PC-9 (cell line): ENCODE results near the gene SLC27A1. TPM values are rescaled to one million over a fixed set of nuclear protein-coding genes. Genes with fewer than 3 reads are reported as not detected.

Source experiments
- BruUV-seq: library from RNA; stranded (reverse); fragments of 400-500 nt; replicated peaks from 2 replicates; lab custom pipeline; 2021; lab: Mats Ljungman, UMichigan
- CTCF ChIA-PET: fragments of 300-600 bp; sonication (Branson Sonifier 250); formaldehyde crosslinking; loops from one replicate; lab custom pipeline; 2022; ENCODE audit warnings: antibody characterized with exemption; lab: Charles Lee
- POLR2A ChIA-PET: fragments of 300-600 bp; sonication (Branson Sonifier 250); formaldehyde crosslinking; loops from one replicate; lab custom pipeline; 2022; ENCODE audit warnings: antibody characterized with exemption; ENCODE audit not compliant: unreplicated experiment; lab: Charles Lee
- DNase-seq, 2 experiments: peaks; one replicate each; pipeline versions ENCODE4 v3.0.0 to v3.0.0-alpha.2; 2015 to 2022; ENCODE audit warnings: mixed read lengths in 1 of 2
- H2AFZ ChIP-seq: fragments of 200-600 bp; sonication (generic); 2 replicates; pipeline ENCODE4 v1.8.1; 2017; ENCODE audit warnings: antibody characterized with exemption
- H3F3A ChIP-seq: fragments of 200-600 bp; sonication (generic); 2 replicates; pipeline ENCODE4 v1.8.1; 2017; ENCODE audit warnings: antibody characterized with exemption, mild to moderate bottlenecking, low read depth; ENCODE audit not compliant: insufficient read depth
- H3K27ac ChIP-seq: fragments of 200-600 bp; sonication (generic); 2 replicates; pipeline ENCODE4 v1.6.1; 2016; ENCODE audit warnings: mixed run types
- H3K27me3 ChIP-seq: fragments of 200-600 bp; sonication (generic); 2 replicates; pipeline ENCODE4 v1.6.1; 2016; ENCODE audit warnings: low read depth, mixed run types; ENCODE audit not compliant: insufficient read depth
- H3K36me3 ChIP-seq: fragments of 200-600 bp; sonication (generic); 2 replicates; pipeline ENCODE4 v1.6.1; 2016; ENCODE audit warnings: low read depth, mixed run types
- H3K4me1 ChIP-seq: fragments of 200-600 bp; sonication (generic); replicated peaks from 2 replicates; pipeline ENCODE4 v1.6.1; 2016; ENCODE audit warnings: mixed run types; ENCODE audit not compliant: insufficient read depth
- H3K4me2 ChIP-seq: fragments of 200-600 bp; sonication (generic); 2 replicates; pipeline ENCODE4 v1.6.1; 2017; ENCODE audit warnings: mixed run types
- H3K4me3 ChIP-seq: fragments of 200-600 bp; sonication (generic); 2 replicates; pipeline ENCODE4 v1.6.1; 2016; ENCODE audit warnings: mixed run types
- H3K79me2 ChIP-seq: fragments of 200-600 bp; sonication (generic); 2 replicates; pipeline ENCODE4 v1.6.1; 2017; ENCODE audit warnings: low read depth, mixed run types
- H3K9me2 ChIP-seq: fragments of 200-600 bp; sonication (generic); 2 replicates; pipeline ENCODE4 v1.8.1; 2017; ENCODE audit warnings: mild to moderate bottlenecking; ENCODE audit not compliant: insufficient read depth
- H3K9me3 ChIP-seq: fragments of 200-600 bp; sonication (generic); 2 replicates; pipeline ENCODE4 v1.8.1; 2016; ENCODE audit warnings: low read depth; ENCODE audit not compliant: insufficient read depth
- H4K20me1 ChIP-seq: fragments of 200-600 bp; sonication (generic); 2 replicates; pipeline ENCODE4 v1.8.1; 2017; ENCODE audit not compliant: insufficient read depth
- CTCF ChIP-seq: fragments of 200-600 bp; sonication (generic); conservative IDR thresholded peaks from 2 replicates; pipeline ENCODE4 v1.6.1; 2017; ENCODE audit warnings: mixed run types, antibody characterized with exemption, mild to moderate bottlenecking, moderate library complexity
- EZH2 ChIP-seq: fragments of 200-600 bp; sonication (generic); IDR thresholded peaks from 2 replicates; pipeline ENCODE4 v1.8.0; 2017; ENCODE audit warnings: antibody characterized with exemption, low read depth
- intact Hi-C: fragments of 100-400 bp; cut with micrococcal nuclease; formaldehyde crosslinking; loops from one replicate; pipeline ENCODE4 v1.10.0; 2022; ENCODE audit not compliant: unreplicated experiment
- total RNA-seq: library from RNA; stranded (reverse); gene quantifications from 2 replicates; pipeline ENCODE4 v1.2.3, GENCODE V29; 2021

The SLC27A1 gene
- total RNA-seq, 1 experiment from 2014 or later, result 30.8 TPM

DNA sequence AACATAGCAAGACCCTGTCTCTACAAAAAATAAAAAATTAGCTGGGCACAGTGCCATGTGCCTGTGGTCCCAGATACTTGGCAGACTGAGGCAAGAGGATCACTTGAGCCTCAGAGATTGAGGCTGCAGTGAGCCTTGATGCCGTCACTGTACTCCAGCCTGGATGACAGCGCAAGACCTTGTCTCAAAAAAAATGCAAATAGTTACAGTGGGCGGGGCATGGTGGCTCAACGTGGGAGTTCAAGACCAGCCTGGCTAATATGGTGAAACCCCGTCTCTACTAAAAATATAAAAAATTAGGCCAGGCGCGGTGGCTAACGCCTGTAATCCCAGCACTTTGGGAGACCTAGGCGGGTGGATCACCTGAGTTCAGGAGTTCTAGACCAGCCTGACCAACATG, 49.6 kb downstream of the SLC27A1 start:
- H3K36me3 ChIP-seq, result peaks cover 24% of the 10 kb centered on the region
- H3K27ac ChIP-seq, result no peak overlapping the region
- no peak overlapping the region for H3K4me2 ChIP-seq
- no peaks in the 10 kb centered on the region for H3K4me1 ChIP-seq
- no peaks in the 10 kb centered on the region for H3K9me2 ChIP-seq
- intact Hi-C loops, result no loop called here
- H3F3A ChIP-seq, result peaks cover 38% of the 10 kb centered on the region
- ChIA-PET POLR2A (interaction anchor here (0.6 kb wide), 1 partner anchor 48 kb away, joined by 3 read pairs; no protein-coding TSS in a partner anchor), CTCF (no interaction called here)
- no TSS peak for BruUV-seq
- peaks cover 12% of the 10 kb centered on the region for H3K79me2 ChIP-seq
- TF ChIP-seq CTCF (no peak), EZH2 (no peak)
- no peak overlapping the region for H2AFZ ChIP-seq
- H3K9me3 ChIP-seq, result peaks cover 7% of the 10 kb centered on the region; the same call in 1 of the 2 replicates
- H3K27me3 ChIP-seq, result no peaks in the 10 kb centered on the region
- no peaks in the 10 kb centered on the region; the same call in none of the 2 replicates for H4K20me1 ChIP-seq
- no peak overlapping the region for H3K4me3 ChIP-seq
- no peak for DNase-seq

DNA sequence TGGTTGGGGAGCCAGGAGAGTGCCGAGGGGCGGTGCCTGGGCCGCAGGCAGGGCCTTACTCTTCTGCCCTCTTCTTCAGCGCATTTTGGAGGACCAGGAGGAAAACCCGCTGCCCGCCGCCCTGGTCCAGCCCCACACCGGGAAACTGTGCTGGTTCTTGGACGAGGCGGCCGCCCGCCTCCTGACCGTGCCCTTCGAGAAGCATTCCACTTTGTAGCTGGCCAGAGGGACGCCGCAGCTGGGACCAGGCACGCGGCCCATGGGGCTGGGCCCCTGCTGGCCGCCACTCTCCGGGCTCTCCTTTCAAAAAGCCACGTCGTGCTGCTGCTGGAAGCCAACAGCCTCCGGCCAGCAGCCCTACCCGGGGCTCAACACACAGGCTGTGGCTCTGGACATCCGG, 50.5 kb downstream of the SLC27A1 start:
- Histone ChIP-seq H3F3A (peaks cover 38% of the 10 kb centered on the region), H3K79me2 (0 out of 2 replicates have a peak, but pooled peaks cover 3% of the 10 kb centered on the region), H3K4me1 (no peaks in the 10 kb centered on the region), H4K20me1 (no peaks in the 10 kb centered on the region; the same call in none of the 2 replicates), H2AFZ (no peak overlapping the region), H3K9me2 (no peaks in the 10 kb centered on the region), H3K27me3 (no peaks in the 10 kb centered on the region), H3K4me2 (no peak overlapping the region), H3K27ac (no peak overlapping the region), H3K36me3 (peaks cover 23% of the 10 kb centered on the region), H3K9me3 (peaks cover 7% of the 10 kb centered on the region; the same call in 1 of the 2 replicates), H3K4me3 (no peak overlapping the region)
- no peak for DNase-seq
- intact Hi-C loops, result no loop called here
- ChIA-PET POLR2A (no interaction called here), CTCF (no interaction called here)
- no TSS peak for BruUV-seq
- TF ChIP-seq CTCF (no peak), EZH2 (no peak)

DNA sequence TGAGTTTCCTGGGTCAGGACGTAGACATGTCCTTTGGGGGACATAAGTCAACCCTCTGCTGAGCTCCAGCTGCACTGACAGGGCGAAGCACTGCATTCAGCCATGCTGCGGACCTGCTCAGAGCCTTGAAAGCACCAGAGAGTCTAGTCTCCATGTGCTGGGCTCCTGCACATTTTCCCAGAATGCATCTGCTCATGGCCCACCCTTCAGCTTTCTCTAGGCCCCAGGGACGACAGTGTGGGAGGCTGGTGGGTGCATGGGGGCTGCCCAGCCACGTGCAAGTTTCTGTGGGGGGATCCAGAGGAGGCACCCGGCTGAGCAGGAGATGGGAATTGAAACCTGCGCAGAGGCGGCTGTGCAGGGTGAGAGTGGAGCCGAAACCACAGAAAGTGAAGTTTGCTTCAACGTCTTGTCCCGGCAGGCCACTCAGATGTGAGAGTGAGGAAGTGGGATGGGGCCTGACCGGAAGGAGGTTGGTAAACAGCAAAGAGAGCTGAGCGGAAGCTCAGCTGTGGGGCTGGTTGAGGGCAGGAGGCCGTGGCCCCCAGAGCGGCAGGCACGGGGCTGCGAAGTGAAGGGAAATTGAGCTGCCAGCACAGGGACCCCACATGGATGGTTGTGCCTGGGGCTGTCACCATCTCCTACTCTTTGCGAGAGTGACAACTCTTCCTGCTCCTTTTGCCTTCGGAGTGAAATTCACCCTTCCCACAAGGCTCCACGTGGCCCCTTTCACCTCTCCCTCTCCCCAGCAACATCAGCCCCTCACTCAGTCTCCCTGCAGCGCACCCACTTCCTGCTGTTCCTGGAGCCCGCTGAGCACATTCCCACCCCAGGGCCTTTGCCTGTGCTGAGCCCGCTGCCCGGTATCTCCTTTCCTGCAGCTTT, 52.9 kb downstream of the SLC27A1 start:
- POLR2A ChIA-PET, result no interaction called here
- Histone ChIP-seq H3K79me2 (no peaks in the 10 kb centered on the region), H4K20me1 (no peaks in the 10 kb centered on the region; the same call in 1 of the 2 replicates), H2AFZ (no peak overlapping the region), H3K27me3 (no peaks in the 10 kb centered on the region), H3K9me3 (no peaks in the 10 kb centered on the region), H3K4me3 (no peak overlapping the region), H3F3A (peaks cover 28% of the 10 kb centered on the region), H3K9me2 (no peaks in the 10 kb centered on the region), H3K27ac (no peak overlapping the region), H3K36me3 (no peaks in the 10 kb centered on the region; the same call in 1 of the 2 replicates), H3K4me2 (no peak overlapping the region), H3K4me1 (no peaks in the 10 kb centered on the region)
- TSS peak; percentile 3 for BruUV-seq
- intact Hi-C loops, result no loop called here
- DNase-seq, result no peak
- TF ChIP-seq CTCF, result no peak
- no peak for TF ChIP-seq EZH2
- CTCF ChIA-PET, result no interaction called here
